Effector memory CD8-positive, alpha-beta T cell (primary cell): ENCODE results near the gene KCNAB3.
A peak's percentile ranks its signal among the peaks of the same experiment; 100 is the strongest.

Experiments used
- ATAC-seq: fragments of 150-1000 bp; cut with Tn5 transposase; replicated peaks from 2 replicates; pipeline ENCODE4 v1.10.0; 2021; ENCODE audit warnings: mild to moderate bottlenecking, moderate library complexity
- DNase-seq, 3 experiments: peaks; one replicate each; pipeline ENCODE4 v3.0.0; 2021
- H3K27ac Mint-ChIP-seq, 2 donors: one replicate each; pipeline ENCODE4 v1.8.0; 2022; ENCODE audit warnings: mild to moderate bottlenecking in 2 of 2, mixed read lengths in 2 of 2, moderate library complexity in 2 of 2
- H3K27me3 Mint-ChIP-seq, 2 donors: one replicate each; pipeline ENCODE4 v1.8.0; 2022; ENCODE audit warnings: mixed read lengths in 2 of 2
- H3K36me3 Mint-ChIP-seq: one replicate; pipeline ENCODE4 v1.8.0; 2022; ENCODE audit warnings: mild to moderate bottlenecking, moderate library complexity, mixed read lengths; ENCODE audit not compliant: insufficient read depth
- H3K4me1 Mint-ChIP-seq, 2 donors: one replicate each; pipeline ENCODE4 v1.8.0; 2022; ENCODE audit warnings: low read depth in 2 of 2, mixed read lengths in 2 of 2
- H3K4me3 Mint-ChIP-seq, 2 donors: one replicate each; pipeline ENCODE4 v1.8.0; 2022; ENCODE audit warnings: mild to moderate bottlenecking in 2 of 2, mixed read lengths in 2 of 2, moderate library complexity in 2 of 2
- H3K9me3 Mint-ChIP-seq, 2 donors: one replicate each; pipeline ENCODE4 v1.8.0; 2022; ENCODE audit warnings: mixed read lengths in 2 of 2

Gene KCNAB3

DNA sequence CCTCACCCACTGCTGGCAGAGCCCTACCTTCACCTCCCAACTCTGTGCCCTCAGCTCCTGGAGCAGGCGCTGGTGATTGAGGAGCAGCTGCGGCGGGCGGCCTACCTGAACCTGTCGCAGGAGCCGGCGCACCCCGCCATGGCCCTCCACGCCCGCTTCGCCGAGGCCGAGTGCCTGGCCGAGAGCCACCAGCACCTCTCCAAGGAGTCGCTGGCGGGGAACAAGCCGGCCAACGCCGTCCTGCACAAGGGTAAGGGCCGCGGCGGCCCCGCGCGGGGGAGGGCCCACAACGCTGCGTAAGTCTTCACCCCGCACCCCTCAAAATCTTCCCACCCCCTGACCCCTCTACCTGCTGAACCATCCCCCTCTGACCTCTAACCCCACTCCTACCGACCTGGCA is 20.6 kb downstream of the KCNAB3 start:
- peaks cover 51% of the 10 kb centered on the region for H3K36me3 Mint-ChIP-seq

DNA sequence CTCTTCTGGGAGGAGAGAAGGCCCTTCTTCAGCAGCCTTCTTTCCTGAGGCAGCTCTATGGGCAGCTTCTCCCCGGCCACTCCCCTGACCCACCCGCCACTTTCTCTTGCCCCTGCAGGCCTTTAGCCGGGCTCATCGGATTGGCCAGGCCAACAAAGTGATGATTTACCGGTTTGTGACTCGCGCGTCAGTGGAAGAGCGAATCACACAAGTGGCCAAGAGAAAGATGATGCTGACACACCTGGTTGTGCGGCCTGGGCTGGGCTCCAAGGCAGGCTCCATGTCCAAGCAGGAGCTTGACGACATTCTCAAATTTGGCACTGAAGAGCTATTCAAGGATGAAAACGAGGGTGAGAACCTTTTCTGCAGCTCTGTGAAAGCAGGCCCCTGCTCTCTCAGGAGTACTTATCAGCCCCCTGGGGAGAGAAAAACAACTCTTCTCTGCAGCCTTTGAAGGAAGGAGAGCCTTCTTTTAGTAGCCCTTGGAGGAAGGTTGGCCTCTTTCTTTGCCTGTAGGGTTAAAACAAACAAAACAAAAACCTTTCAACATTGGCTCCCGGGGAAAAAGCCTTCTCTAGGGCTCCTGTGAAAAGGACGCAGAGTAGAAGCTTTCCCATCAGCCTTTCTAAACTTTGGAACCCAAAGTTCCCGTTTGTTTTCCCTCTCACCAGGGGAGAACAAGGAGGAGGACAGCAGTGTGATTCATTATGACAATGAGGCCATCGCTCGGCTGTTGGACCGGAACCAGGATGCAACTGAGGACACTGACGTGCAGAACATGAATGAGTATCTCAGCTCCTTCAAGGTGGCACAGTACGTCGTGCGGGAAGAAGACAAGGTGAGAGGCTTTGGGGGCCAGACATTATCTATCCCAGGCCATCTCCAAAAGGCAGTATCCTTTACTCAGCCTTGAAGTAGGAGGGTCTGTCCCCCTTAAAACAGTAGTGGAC is 26.2 kb downstream of the KCNAB3 start:
- peak overlapping the region in 1 of 2 donors; percentile 78 for H3K27ac Mint-ChIP-seq
- H3K4me3 Mint-ChIP-seq: no peak overlapping the region
- H3K4me1 Mint-ChIP-seq: no peaks in the 10 kb centered on the region
- no peak for DNase-seq
- no peak for ATAC-seq
- H3K27me3 Mint-ChIP-seq: no peaks in the 10 kb centered on the region
- H3K36me3 Mint-ChIP-seq: peaks cover 88% of the 10 kb centered on the region
- H3K9me3 Mint-ChIP-seq: no peaks in the 10 kb centered on the region

More for the DNA sequence above, 20.6 kb downstream of the KCNAB3 start:
- ATAC-seq (no peak), DNase-seq (no peak)
- H3K9me3 Mint-ChIP-seq: no peaks in the 10 kb centered on the region
- H3K27me3 Mint-ChIP-seq: no peaks in the 10 kb centered on the region
- H3K27ac Mint-ChIP-seq: no peak overlapping the region
- no peak overlapping the region for H3K4me3 Mint-ChIP-seq
- H3K4me1 Mint-ChIP-seq: peaks cover 0 to 4% of the 10 kb centered on the region in 2 donors

DNA sequence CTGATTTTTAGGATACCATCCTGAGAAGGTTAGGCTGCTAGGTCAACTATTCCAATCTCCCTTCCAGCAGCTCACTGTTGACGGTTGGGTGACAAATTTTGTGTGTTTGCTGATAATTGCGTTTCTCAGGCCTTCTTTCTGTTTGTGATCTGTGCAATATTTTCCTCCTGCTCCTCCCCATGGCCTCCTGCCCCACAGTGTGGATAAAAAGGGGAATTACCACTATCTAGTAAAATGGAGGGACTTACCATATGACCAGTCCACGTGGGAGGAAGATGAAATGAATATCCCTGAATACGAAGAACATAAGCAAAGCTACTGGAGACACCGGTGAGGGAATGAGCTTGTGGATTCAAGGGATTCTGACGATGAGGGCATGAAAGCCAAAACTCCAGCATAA is 31.9 kb downstream of the KCNAB3 start:
- ATAC-seq (peak; percentile 66), DNase-seq (no peak)
- peak overlapping the region in 1 of 2 donors; percentile 27 for H3K27ac Mint-ChIP-seq
- H3K36me3 Mint-ChIP-seq: peaks cover 89% of the 10 kb centered on the region
- no peaks in the 10 kb centered on the region for H3K27me3 Mint-ChIP-seq
- peaks cover 2 to 18% of the 10 kb centered on the region in 2 donors for H3K4me1 Mint-ChIP-seq
- H3K9me3 Mint-ChIP-seq: no peaks in the 10 kb centered on the region
- no peak overlapping the region for H3K4me3 Mint-ChIP-seq

DNA sequence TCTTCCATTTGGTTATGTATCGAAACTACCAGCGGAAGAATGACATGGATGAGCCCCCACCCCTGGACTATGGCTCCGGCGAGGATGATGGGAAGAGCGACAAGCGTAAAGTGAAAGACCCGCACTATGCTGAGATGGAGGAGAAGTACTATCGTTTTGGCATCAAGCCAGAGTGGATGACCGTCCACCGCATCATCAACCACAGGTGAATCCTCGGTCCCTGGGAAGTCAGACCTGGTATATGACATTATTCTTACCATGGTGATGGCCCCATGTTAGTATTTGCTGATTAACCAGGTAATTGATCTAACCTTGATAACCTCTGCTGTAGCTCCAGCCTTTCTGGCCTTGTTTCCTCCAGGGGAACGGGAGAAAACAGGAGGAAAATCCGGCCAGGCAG is 32.6 kb downstream of the KCNAB3 start:
- DNase-seq (no peak), ATAC-seq (no peak)
- H3K9me3 Mint-ChIP-seq: no peaks in the 10 kb centered on the region
- no peak overlapping the region for H3K4me3 Mint-ChIP-seq
- H3K27me3 Mint-ChIP-seq: no peaks in the 10 kb centered on the region
- H3K36me3 Mint-ChIP-seq: peaks cover 91% of the 10 kb centered on the region
- H3K4me1 Mint-ChIP-seq: peaks cover 2 to 18% of the 10 kb centered on the region in 2 donors
- peak overlapping the region; percentile 16 to 44 for H3K27ac Mint-ChIP-seq

DNA sequence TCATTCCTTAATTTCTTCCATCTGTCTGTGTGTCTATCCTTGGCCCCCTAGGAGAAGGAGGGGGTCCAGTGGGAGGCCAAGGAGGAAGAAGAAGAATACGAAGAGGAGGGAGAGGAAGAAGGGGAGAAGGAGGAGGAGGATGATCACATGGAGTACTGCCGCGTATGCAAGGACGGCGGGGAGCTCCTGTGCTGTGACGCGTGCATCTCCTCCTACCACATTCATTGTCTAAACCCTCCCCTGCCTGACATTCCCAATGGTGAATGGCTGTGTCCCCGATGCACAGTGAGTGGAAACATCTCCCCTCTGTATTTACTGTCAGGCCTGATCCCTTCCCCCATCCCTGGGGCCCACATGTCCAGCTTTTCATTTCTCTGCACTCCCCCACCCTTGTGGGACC is 34.8 kb downstream of the KCNAB3 start:
- Mint-ChIP-seq H3K4me1 (peaks cover 2 to 28% of the 10 kb centered on the region in 2 donors), H3K36me3 (peaks cover 89% of the 10 kb centered on the region), H3K27ac (peak overlapping the region; percentile 20 to 67), H3K27me3 (no peaks in the 10 kb centered on the region), H3K9me3 (no peaks in the 10 kb centered on the region), H3K4me3 (no peak overlapping the region)
- ATAC-seq (no peak), DNase-seq (no peak)

DNA sequence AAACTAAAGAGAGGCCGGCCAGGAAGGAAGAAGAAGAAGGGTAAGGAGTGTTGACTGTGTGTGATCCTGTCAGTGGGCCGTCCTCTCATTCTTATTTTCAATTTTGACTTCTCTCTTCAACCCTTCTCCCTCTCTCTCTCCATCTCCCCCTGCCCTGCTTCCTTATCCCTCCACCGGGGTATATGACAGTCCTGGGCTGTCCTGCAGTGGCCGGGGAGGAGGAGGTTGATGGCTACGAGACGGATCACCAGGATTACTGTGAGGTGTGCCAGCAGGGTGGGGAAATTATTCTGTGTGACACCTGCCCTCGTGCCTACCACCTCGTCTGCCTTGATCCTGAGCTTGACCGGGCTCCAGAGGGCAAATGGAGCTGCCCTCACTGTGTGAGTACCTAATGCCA is 35.4 kb downstream of the KCNAB3 start:
- peak overlapping the region in 1 of 2 donors; percentile 20 for H3K27ac Mint-ChIP-seq
- DNase-seq: no peak
- no peak for ATAC-seq
- no peaks in the 10 kb centered on the region for H3K27me3 Mint-ChIP-seq
- peaks cover 2 to 28% of the 10 kb centered on the region in 2 donors for H3K4me1 Mint-ChIP-seq
- no peak overlapping the region for H3K4me3 Mint-ChIP-seq
- no peaks in the 10 kb centered on the region for H3K9me3 Mint-ChIP-seq
- peaks cover 89% of the 10 kb centered on the region for H3K36me3 Mint-ChIP-seq

DNA sequence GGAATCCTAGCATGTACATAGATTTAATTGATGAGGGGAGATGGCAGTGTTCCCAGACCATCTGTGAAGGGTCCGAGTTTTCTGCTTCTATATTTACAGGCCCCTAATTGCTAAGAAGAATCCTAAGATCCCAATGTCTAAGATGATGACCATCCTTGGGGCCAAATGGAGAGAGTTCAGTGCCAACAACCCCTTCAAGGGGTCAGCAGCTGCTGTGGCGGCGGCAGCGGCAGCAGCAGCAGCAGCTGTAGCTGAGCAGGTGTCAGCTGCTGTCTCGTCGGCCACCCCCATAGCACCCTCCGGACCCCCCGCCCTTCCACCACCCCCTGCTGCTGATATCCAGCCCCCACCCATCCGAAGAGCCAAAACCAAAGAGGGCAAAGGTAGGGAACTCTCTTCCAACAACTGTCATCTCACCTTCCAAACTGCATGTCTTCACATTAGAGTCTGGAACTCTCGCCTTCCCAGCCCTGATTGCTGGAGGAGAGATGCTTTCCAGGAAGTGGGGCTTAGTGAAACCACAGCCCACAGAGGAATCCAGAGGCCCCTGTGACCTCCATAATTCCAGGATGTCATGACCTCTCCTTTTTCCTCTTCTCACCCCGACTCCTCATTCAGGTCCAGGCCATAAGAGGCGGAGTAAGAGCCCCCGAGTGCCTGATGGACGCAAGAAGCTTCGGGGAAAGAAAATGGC is 36.3 kb downstream of the KCNAB3 start:
- Mint-ChIP-seq H3K27me3 (no peaks in the 10 kb centered on the region), H3K4me1 (peaks cover 2 to 28% of the 10 kb centered on the region in 2 donors), H3K4me3 (no peak overlapping the region), H3K36me3 (peaks cover 80% of the 10 kb centered on the region), H3K9me3 (no peaks in the 10 kb centered on the region), H3K27ac (peak overlapping the region in 1 of 2 donors; percentile 71)
- no peak for ATAC-seq
- no peak for DNase-seq

DNA sequence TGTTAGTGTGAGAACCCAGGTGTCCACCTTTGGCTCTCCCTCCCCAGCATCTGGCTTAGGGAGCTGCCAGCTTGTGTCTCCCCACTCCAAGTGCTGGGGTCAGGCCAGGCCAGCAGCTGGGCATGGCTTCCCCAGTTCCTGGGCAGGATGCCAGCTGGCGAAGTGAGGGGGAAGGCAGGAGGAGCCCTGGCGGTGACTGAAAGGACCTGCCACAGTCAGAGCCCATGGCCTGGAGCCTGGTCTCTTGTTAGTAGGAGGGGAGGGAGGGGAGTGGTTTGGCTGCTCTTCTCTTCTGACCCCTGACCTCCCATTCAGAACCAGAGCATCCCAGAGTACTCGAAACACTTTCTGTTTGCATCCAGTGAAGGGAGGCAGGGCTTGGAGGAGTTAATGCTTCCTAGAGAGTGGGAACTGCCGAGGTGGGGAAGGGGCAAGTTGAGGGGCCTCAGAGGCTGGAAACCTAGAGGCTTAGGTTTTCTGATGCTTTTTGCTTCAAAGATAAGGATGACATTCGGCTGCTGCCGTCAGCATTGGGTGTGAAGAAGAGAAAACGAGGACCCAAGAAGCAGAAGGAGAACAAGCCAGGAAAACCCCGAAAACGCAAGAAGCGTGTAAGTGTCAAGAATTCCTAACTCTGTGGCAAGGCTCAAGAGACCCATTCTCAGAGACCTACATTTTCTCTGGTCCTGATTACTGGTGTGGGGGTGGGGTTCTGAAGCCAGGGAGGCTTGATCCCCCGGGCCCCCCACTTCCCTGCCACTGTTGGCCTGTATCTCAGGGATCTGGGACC is 40.3 kb downstream of the KCNAB3 start:
- H3K9me3 Mint-ChIP-seq: no peaks in the 10 kb centered on the region
- H3K36me3 Mint-ChIP-seq: peaks cover 55% of the 10 kb centered on the region
- no peak overlapping the region for H3K27ac Mint-ChIP-seq
- H3K4me1 Mint-ChIP-seq: peaks cover 8 to 10% of the 10 kb centered on the region in 2 donors
- no peaks in the 10 kb centered on the region for H3K27me3 Mint-ChIP-seq
- no peak overlapping the region for H3K4me3 Mint-ChIP-seq
- ATAC-seq (no peak), DNase-seq (peak in 1 of 3 experiments; percentile 13)

DNA sequence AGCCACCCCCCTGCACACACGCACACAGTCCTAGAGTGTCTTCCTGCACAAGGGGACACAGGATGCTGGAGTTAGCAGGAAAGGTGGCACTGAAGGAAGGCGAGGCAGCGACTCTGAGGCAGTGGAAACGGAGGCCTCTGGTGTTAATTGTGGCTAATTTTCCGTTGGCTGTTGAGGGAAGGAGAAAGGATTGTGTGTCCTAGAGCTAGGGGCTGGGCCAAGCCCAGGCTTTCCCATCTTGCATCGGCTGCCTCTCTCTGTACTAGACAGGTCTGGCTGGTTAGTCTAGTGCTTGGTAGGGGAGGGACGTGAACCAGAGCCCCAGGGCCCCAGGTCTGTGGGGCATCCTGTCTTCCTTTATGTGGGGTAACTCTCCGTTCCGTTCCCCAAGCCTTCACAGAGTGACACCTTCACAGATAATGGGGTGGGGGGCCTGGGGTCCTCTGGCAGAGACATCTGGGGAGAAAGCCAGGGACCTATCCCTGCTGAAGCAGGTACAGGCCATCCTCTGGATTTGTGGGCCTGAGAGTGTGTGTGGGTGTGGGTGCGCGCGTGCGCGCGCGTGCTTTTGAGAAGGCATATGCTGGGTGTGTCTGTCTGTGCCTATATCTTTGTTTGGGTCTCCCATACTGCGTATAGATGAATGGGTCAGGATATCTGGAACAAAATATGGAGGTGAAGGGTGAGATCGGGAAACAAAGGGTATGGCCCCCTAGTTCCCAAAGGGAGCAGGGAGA is 41.3 kb downstream of the KCNAB3 start, which contains the start of gene CHD3:
Gene CHD3, plus strand, starts transcription at position 606 of the 737 bp plus-strand sequence. CDS start 212 bp downstream, outside the sequence.
- H3K9me3 Mint-ChIP-seq: no peaks in the 10 kb centered on the region
- DNase-seq (peak; percentile 13 to 29 (median 15)), ATAC-seq (peak; percentile 17)
- H3K27ac Mint-ChIP-seq: no peak within 1 kb of the TSS
- H3K27me3 Mint-ChIP-seq: no peaks in the 10 kb centered on the region
- peaks cover 54% of the 10 kb centered on the region for H3K36me3 Mint-ChIP-seq
- peaks cover 8 to 10% of the 10 kb centered on the region in 2 donors for H3K4me1 Mint-ChIP-seq
- no peak within 1 kb of the TSS for H3K4me3 Mint-ChIP-seq

DNA sequence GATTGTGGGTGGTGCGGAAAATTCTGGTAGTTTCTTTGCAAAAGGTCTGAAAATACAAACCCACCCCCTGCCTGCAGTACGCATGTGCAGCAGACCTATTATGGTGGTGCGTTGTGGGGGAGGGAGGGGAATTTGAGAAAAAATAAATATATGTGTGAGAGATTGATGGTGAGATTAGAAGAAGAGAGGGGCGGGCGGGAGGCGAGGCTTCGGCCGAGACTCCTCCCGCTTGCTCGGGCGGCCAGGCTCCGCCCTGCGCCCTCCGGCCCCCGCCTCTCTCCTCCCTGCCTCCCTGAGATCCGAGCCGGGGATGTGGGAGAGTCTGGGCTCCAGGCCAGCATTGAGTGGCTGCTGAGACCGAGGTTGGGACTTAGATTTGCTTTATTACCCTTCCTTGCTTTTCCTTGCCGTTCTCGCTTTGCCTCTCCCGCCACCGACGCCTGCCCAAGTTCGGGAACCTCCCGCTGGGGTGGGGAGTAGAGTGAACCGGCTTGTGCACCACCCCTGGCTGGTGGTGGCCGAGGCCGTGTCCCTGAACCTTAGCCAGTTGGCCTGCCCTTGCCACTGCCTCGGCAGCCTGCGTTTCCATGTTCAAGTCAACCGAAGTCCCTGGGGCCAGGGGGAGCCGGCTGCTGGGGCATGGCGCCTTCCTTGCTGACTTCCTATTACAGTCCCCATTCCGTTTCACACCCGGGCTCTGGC is 42.0 kb downstream of the KCNAB3 start:
- H3K9me3 Mint-ChIP-seq: no peaks in the 10 kb centered on the region
- H3K27ac Mint-ChIP-seq: no peak overlapping the region
- peaks cover 8 to 10% of the 10 kb centered on the region in 2 donors for H3K4me1 Mint-ChIP-seq
- peaks cover 47% of the 10 kb centered on the region for H3K36me3 Mint-ChIP-seq
- no peak overlapping the region for H3K4me3 Mint-ChIP-seq
- DNase-seq (peak; percentile 78 to 82 (median 80)), ATAC-seq (peak; percentile 72)
- H3K27me3 Mint-ChIP-seq: no peaks in the 10 kb centered on the region

DNA sequence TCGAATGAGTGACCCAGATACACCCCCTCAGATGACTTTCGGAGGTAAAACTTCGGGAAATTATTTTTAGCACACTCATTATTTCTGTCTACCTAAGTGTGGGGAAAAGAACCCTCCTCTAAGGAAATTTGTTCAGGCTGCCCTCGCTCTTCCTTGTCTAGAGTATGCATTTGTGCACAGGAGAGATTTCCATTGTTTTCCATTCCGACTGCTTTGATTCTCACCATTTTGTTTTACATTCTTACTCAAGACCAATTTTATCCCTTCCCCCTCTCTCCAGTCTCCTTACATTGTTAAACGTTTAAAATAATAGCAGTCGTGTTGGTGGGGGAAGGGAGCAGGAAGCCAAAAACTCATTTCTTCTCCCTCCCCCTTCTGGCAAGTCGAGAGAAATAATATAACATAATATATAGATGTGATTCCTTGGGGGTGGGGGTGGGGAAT is 42.6 kb downstream of the KCNAB3 start:
- ATAC-seq: peak; percentile 28
- Mint-ChIP-seq H3K36me3 (peaks cover 41% of the 10 kb centered on the region), H3K9me3 (no peaks in the 10 kb centered on the region), H3K27me3 (no peaks in the 10 kb centered on the region), H3K4me3 (no peak overlapping the region), H3K4me1 (peaks cover 8 to 10% of the 10 kb centered on the region in 2 donors), H3K27ac (no peak overlapping the region)
- no peak for DNase-seq
